Effector CD4-positive, alpha-beta T cell (primary cell): ENCODE results near the gene ATAD5.
"Not testable (repeated sequence)": the region's sequence is repeated elsewhere in the genome, so short reads cannot be mapped to it uniquely, and the experiment has no call there.

Experiments
- DNase-seq: peaks from one replicate; pipeline ENCODE4 v3.0.0-alpha.2; 2020

The ATAD5 gene

GRCh38 chr17:30913955-30914354 is 82.2 kb downstream of the ATAD5 start:
- no peak for DNase-seq

DNA sequence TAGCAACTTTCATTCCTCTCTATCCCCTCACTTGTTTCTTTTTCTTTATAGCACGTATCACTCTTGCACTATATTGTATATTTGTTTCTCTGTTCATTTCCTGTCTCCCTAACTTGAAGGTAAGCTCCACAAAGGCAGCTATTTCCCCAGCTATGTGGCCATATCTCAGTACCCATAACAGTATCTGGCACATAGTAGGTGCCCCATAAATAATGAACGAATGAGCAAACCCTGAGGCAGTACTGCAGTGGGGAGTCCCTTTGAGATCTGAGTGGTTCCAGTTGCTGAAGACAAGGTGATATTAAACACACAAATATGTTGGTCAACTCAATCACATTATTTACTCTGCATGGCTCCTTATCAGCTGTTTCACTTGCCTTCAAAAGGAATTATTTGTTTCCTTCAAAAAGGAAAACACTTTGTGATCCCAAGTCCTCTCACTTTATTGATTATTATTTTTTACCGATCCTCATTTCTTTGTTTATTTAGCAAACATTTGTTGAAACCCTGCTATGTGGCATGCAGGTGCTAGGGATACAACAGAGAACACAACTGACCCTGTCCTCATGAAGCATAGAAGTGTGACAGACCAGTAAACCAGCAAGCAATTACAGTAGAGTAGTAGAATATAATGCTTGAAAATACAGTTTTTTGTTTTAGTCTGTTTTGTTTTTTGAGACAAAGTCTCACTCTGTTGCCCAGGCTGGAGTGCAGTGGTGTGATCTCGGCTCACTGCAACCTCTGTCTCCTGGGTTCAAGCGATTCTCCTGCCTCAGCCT is 84.3 kb downstream of the ATAD5 start:
- DNase-seq: no peak

GRCh38 chr17:30917050-30917449 is 85.3 kb downstream of the ATAD5 start:
- DNase-seq: no peak

- no peak for DNase-seq
These were observed 88.5 kb downstream of the ATAD5 start for GRCh38 chr17:30920282-30920681.

- no peak for DNase-seq
These were observed 89.1 kb downstream of the ATAD5 start for GRCh38 chr17:30920683-30921543.

DNA sequence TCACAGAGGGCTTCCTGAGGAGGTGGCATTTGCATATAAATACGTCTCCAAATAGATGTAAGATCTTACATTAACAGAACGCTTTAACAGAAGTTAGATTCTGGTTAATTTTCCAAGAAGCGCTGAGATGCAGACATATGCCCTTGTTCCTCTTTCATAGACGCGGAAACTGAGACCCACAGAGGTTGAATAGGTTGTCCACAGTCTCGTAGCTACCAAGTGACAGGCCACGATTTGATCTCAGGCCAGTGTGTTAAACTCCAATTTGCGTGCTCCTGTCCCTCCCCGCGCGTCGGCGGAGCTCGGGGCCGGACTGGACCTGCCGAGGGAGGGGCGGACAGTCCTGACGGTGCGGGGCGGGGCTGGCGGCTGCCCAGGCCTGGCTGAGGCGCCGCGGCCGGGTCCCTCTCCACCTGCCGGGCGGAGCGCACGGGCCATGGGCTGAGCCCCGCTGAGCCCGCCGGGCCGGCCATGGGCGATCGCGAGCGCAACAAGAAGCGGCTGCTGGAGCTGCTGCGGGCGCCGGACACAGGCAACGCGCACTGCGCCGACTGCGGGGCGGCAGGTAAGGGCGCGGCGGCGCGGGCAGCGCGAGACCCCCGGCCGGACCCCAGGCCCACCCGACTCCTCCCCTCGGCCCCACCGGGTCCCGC is 89.9 kb downstream of the ATAD5 start, which contains the start of gene ADAP2:
Gene ADAP2, plus strand, starts transcription at position 402 of the 653 bp plus-strand sequence. Its CDS starts 70 bp downstream, at position 472.
- DNase-seq: no peak

GRCh38 chr17:30922235-30923030 is 90.7 kb downstream of the ATAD5 start:
- no peak for DNase-seq

DNA sequence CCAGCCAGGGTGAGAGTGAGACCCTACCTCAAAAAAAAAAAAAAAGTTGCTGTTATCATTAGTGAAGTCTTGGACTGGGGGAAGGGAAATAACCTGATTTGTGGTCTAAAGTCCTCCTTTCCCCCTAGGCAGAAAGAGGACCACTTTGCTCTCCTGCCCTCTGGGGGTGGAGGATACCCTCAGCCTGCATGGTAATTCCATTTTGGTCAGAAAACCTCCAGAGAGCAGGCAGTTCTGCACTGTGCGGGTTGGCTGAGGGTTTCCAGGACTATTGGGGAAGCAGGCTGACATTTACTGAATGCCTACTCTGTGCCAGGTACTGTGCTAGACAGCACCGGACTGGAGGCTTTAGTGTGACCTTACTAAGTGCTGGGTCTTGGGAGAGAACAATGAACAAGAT is 92.6 kb downstream of the ATAD5 start:
- DNase-seq: no peak

DNA sequence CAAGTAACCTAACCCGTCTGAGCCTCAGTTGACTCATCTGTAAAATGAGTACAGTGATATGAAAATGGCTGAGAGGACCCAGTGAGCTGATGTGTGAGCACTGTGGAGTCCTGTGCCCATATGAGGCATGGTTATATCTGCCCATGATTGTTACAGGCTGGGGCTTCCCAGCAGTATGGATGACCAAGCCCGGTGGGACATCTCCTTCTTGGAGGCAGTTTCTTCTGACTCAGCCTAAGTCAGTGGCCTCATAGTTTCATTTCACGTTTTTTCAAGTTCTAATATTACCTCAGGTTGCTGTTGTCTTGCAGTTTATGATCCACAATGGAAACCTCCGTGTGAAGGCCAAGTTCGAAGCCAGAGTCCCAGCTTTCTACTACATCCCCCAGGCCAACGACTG is 94.8 kb downstream of the ATAD5 start:
- DNase-seq: no peak

GRCh38 chr17:30927756-30928155 is 96.0 kb downstream of the ATAD5 start:
- DNase-seq: no peak

DNA sequence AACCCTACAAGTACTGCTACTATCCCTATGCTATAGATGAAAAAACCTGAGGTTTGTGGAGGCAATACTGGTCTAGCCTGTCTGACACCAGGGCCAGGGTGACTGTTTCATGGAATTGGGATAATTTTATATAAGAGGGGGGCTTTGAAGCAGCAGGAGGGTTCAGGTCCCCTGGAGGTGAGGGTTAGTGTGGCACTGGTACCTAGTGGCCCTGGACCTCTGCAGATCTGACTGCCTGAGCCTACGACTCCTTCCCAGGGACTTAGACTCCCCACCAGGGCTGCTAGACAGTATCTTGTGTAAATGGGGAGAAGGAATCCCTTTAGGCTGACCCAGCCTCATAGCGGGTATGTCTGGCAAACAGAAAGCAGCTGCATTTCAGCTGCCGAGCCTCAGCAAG is 96.8 kb downstream of the ATAD5 start:
- no peak for DNase-seq

GRCh38 chr17:30929081-30929633 is 97.4 kb downstream of the ATAD5 start:
- no peak for DNase-seq

- DNase-seq: not testable (repeated sequence)
These were observed 98.1 kb downstream of the ATAD5 start for GRCh38 chr17:30929861-30930260.

GRCh38 chr17:30930495-30930894 is 98.7 kb downstream of the ATAD5 start:
- no peak for DNase-seq

DNA sequence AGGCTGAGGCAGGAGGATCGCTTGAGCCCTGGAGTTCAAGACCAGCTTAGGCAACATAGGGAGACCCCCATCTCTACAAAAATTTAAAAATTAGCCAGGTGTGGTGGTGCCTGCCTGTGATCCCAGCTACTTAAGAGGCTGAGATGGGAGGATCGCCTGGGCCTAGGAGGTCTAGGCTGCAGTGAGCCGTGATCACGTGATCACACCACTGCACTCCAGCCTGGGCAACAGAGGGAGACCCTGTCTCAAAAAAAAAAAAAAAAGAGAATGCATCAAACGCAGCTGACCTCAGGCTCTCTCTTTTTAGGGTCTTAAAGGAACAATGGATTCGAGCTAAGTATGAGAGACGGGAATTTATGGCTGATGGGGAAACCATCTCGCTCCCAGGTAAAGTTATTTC is 99.8 kb downstream of the ATAD5 start:
- not testable (repeated sequence) for DNase-seq

DNA sequence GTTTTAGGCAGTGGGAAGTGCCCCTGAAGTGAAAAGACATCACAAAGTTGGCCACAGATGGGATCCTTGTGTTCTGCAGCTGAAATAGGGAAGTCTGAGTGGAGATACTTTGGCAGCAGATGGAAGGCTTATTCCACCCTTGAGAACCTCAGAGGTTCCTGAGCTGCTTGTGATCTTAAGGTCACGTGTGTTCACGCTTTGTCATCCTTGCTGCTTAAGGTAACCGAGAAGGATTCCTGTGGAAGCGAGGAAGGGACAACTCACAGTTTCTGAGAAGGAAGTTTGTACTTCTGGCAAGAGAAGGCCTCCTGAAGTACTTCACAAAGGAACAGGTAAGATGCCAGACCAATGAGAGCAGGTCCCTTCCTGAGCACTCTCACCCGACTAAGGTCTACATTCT is 102.2 kb downstream of the ATAD5 start:
- DNase-seq: no peak

- no peak for DNase-seq
These were observed 107.4 kb downstream of the ATAD5 start for GRCh38 chr17:30939051-30939689.

DNA sequence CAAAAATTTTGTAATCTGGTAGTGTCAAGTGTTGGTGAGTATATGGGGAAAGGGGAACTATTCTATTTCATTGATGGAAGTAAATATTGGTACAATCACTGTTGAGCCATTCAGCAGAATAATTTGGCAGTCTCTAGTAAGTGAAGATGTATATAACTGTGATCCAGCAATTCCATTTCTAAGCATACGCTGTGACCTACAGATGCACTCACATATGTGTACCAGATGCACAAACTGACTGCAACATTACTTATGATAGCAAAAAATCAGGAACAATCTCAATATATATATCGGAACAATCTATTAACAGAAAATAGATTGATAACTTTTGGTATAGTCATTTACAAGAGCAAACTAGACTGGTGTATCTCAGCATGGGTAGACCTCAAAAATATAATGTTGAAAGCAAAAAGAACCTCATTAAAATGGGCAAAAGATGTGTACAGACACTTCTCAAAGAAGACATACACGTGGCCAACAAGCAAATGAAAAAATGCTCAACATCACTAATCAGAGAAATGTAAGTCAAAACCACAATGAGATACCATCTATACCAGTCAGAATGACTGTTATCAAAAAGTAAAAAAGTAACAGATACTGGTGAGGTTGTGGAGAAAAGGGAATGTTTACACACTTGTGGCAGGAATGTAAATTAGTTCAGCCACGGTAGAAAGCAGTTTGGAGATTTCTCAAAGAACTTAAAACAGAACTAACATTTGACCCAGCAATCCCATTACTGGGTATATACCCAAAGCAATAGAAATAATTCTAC is 110.7 kb downstream of the ATAD5 start:
- no peak for DNase-seq
